ENCODE results near the gene ARHGAP10. TPM values are rescaled to one million over a fixed set of nuclear protein-coding genes. Genes with fewer than 3 reads are reported as not detected.
A peak's percentile ranks its signal among the peaks of the same experiment; 100 is the strongest.

ARHGAP10 gene
- total RNA-seq, 1 experiment from 2014 or later = 9.7 TPM

DNA sequence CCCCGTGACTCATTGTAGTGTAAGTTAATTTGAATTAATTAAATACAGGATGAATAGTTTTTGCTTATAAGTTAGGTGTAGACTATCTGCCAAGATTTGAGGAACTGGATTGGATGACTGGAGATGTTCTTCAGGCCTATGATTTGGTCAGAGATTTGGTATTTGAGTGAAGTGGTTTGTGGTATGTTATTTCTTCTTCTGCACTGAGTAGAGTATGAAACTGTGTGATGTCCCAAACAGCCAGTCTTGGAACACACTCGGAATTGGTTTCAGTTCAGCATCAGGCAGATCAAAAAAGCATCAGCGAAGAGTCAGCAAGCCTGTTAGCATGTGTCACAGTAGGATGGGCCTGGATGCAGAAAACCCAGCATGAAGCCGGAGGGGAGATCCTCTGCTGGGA is 294.1 kb downstream of the ARHGAP10 start:
- peak; percentile 21 for DNase-seq
- Histone ChIP-seq H3K36me3 (replicated peaks; ENCODE audit: control insufficient read depth, insufficient read depth, low read length) (no peaks in the 10 kb centered on the region), H3K4me3 (ENCODE audit: insufficient read depth, low read depth, low read length) (no peak overlapping the region), H3K27me3 (ENCODE audit: control insufficient read depth, insufficient read depth, low read length) (no peaks in the 10 kb centered on the region)

GRCh38 chr4:148027201-148027600 is 295.3 kb downstream of the ARHGAP10 start:
- H3K36me3 ChIP-seq (replicated peaks; ENCODE audit: control insufficient read depth, insufficient read depth, low read length) = no peaks in the 10 kb centered on the region
- H3K4me3 ChIP-seq (ENCODE audit: insufficient read depth, low read depth, low read length) = no peak overlapping the region
- no peaks in the 10 kb centered on the region for H3K27me3 ChIP-seq (ENCODE audit: control insufficient read depth, insufficient read depth, low read length)
- no peak for DNase-seq

DNA sequence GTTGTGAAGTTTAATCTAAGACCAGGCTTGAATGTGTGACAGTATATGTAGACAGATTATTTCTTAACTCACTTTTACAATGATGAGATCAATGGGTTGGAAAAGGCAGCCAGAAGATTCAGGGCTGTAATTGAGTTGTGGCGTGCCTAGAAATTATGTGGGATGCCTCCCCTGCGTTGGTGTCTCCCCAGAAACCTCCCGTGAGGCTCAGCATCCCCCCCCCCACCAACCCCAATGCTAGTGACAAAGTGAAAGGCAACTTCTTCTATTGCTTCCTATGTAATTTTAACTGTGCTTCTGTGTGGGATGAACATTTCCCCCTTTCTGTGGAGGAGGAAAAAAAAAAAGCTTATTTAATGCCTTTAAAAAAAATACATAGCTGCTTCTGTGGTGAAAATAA is 297.9 kb downstream of the ARHGAP10 start:
- no peaks in the 10 kb centered on the region for H3K27me3 ChIP-seq (ENCODE audit: control insufficient read depth, insufficient read depth, low read length)
- H3K36me3 ChIP-seq (replicated peaks; ENCODE audit: control insufficient read depth, insufficient read depth, low read length) = no peaks in the 10 kb centered on the region
- no peak for DNase-seq
- no peak overlapping the region for H3K4me3 ChIP-seq (ENCODE audit: insufficient read depth, low read depth, low read length)

GRCh38 chr4:148030193-148030873 is 298.4 kb downstream of the ARHGAP10 start:
- no peak for DNase-seq
- Histone ChIP-seq H3K27me3 (ENCODE audit: control insufficient read depth, insufficient read depth, low read length) (no peaks in the 10 kb centered on the region), H3K36me3 (replicated peaks; ENCODE audit: control insufficient read depth, insufficient read depth, low read length) (no peaks in the 10 kb centered on the region), H3K4me3 (ENCODE audit: insufficient read depth, low read depth, low read length) (no peak overlapping the region)

- H3K4me3 ChIP-seq (ENCODE audit: insufficient read depth, low read depth, low read length) = no peak overlapping the region
- no peak for DNase-seq
- H3K27me3 ChIP-seq (ENCODE audit: control insufficient read depth, insufficient read depth, low read length) = no peaks in the 10 kb centered on the region
- no peaks in the 10 kb centered on the region for H3K36me3 ChIP-seq (replicated peaks; ENCODE audit: control insufficient read depth, insufficient read depth, low read length)
Measured at GRCh38 chr4:148034813-148035212, 302.9 kb downstream of the ARHGAP10 start.

DNA sequence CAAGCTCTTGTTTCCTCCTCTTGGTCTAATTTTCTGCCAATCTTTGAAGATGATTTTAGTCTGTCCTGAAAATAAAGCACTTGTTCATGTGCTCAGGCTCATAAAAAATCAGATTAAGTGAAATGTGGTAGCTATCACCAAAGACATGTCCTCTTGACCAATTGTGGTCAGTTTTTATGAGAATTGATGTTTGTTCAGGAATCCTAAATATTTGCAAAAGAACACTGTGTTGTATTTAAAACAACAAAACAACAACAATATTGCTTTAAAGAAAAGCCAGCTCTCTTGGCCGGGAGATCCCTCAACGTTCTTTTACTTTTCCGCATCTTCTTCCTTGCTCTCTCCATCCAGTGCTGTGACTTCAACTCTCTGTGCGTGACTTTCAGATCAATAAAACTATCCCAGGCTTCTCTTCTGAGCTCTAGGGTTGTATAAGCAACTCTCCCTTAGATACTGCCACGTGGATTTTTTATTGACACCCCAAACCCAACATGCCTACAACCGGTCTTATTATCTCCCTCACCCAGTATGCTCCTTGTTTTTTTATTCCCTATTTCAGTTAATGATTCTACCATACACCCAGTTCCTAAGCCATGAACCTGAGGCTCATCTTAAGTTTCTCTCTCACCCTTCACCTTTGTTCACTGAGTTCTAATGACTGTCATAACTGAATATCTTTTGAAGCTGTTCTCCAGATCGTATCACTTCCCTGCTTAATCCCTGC is 309.9 kb downstream of the ARHGAP10 start:
- DNase-seq = no peak
- Histone ChIP-seq H3K27me3 (ENCODE audit: control insufficient read depth, insufficient read depth, low read length) (no peaks in the 10 kb centered on the region), H3K4me3 (ENCODE audit: insufficient read depth, low read depth, low read length) (no peak overlapping the region), H3K36me3 (replicated peaks; ENCODE audit: control insufficient read depth, insufficient read depth, low read length) (no peaks in the 10 kb centered on the region)

DNA sequence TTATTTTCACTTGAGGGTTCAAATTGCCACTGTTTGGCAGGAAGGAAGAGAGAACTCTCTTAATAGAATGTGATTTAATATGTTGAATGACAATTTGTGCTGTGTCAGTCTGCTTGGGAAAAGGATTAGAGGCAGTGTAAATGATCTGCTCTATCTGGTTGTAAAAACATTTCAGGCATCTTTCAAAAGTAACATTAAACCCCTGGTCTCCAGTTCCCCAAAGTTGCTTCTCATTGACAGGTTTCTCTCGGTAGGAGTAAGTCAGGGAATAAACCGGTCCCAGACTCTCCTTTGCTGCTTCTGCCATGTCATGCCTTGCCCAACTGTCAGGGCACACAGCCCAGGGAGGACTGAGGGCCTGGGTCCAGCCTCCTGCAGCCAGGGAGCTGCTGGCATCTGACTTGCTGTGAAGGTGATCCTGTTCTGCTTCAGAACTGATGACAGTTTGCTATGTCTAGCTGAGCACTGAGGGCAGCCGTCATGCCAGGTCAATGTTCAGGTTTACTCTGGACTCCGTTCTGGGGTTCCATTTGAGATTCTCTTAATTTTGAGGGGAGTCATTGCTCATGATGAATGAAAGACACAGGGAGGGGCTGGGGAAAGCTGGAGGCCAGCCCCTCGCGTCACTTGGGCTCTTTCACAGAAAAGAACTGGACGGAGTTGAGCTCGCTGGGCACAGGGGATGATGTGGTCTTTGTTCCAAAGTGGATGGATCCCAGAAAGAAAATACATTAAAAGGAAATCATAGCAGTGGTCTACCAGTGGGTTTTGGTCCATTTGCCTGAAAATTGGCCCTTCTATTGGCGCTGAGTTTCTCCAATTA is 312.4 kb downstream of the ARHGAP10 start:
- Histone ChIP-seq H3K27me3 (ENCODE audit: control insufficient read depth, insufficient read depth, low read length) (no peaks in the 10 kb centered on the region), H3K4me3 (ENCODE audit: insufficient read depth, low read depth, low read length) (no peak overlapping the region), H3K36me3 (replicated peaks; ENCODE audit: control insufficient read depth, insufficient read depth, low read length) (no peaks in the 10 kb centered on the region)
- no peak for DNase-seq

GRCh38 chr4:148044912-148045352 is 313.0 kb downstream of the ARHGAP10 start:
- no peaks in the 10 kb centered on the region for H3K27me3 ChIP-seq (ENCODE audit: control insufficient read depth, insufficient read depth, low read length)
- H3K4me3 ChIP-seq (ENCODE audit: insufficient read depth, low read depth, low read length) = no peak overlapping the region
- no peaks in the 10 kb centered on the region for H3K36me3 ChIP-seq (replicated peaks; ENCODE audit: control insufficient read depth, insufficient read depth, low read length)
- DNase-seq = no peak

GRCh38 chr4:148048598-148048997 is 316.7 kb downstream of the ARHGAP10 start:
- H3K27me3 ChIP-seq (ENCODE audit: control insufficient read depth, insufficient read depth, low read length) = no peaks in the 10 kb centered on the region
- no peak overlapping the region for H3K4me3 ChIP-seq (ENCODE audit: insufficient read depth, low read depth, low read length)
- no peak for DNase-seq
- H3K36me3 ChIP-seq (replicated peaks; ENCODE audit: control insufficient read depth, insufficient read depth, low read length) = no peaks in the 10 kb centered on the region

DNA sequence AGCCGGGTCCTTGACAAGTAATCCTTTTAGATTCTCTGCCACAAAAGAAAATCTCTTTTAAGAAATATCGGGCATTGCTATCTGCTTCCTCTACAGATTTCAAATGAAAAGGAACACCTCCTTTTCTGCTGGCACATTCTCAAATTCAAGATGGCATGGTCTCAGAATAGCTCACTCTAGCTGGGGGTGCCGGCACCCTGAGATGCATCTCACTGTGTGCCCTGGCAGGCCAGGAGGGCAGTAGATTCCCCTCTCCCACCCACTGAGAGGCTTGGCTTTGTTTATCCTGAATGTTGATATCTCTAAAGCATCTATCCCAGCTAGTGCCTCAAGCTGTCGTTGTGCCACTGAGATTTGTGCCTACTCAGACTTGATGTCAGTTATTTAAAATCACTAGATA is 319.5 kb downstream of the ARHGAP10 start:
- H3K36me3 ChIP-seq (replicated peaks; ENCODE audit: control insufficient read depth, insufficient read depth, low read length) = no peaks in the 10 kb centered on the region
- no peaks in the 10 kb centered on the region for H3K27me3 ChIP-seq (ENCODE audit: control insufficient read depth, insufficient read depth, low read length)
- DNase-seq = no peak
- no peak overlapping the region for H3K4me3 ChIP-seq (ENCODE audit: insufficient read depth, low read depth, low read length)

DNA sequence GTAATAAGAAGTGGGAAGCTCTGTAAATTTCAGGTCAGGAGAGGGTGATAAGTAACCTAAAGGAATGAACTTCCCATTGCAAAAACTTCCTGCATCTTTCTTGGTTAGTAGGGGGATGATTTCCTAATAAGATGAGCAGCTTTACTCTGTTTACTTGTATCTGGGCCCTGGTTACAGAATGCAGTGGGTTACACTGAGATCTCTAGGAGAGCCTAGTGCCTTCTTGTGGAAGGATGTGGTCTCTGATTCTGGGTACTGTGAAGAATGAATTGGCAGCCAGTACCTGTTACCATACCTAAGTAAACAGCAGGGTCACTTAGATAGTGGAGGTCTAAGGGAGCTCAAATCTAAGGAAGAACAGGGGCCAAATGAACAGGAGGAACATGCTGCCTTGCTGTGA is 320.6 kb downstream of the ARHGAP10 start:
- H3K4me3 ChIP-seq (ENCODE audit: insufficient read depth, low read depth, low read length) = no peak overlapping the region
- no peaks in the 10 kb centered on the region for H3K36me3 ChIP-seq (replicated peaks; ENCODE audit: control insufficient read depth, insufficient read depth, low read length)
- no peaks in the 10 kb centered on the region for H3K27me3 ChIP-seq (ENCODE audit: control insufficient read depth, insufficient read depth, low read length)
- DNase-seq = no peak

GRCh38 chr4:148053298-148054003 is 321.6 kb downstream of the ARHGAP10 start:
- no peak for DNase-seq
- no peaks in the 10 kb centered on the region for H3K36me3 ChIP-seq (replicated peaks; ENCODE audit: control insufficient read depth, insufficient read depth, low read length)
- no peaks in the 10 kb centered on the region for H3K27me3 ChIP-seq (ENCODE audit: control insufficient read depth, insufficient read depth, low read length)
- H3K4me3 ChIP-seq (ENCODE audit: insufficient read depth, low read depth, low read length) = no peak overlapping the region

DNA sequence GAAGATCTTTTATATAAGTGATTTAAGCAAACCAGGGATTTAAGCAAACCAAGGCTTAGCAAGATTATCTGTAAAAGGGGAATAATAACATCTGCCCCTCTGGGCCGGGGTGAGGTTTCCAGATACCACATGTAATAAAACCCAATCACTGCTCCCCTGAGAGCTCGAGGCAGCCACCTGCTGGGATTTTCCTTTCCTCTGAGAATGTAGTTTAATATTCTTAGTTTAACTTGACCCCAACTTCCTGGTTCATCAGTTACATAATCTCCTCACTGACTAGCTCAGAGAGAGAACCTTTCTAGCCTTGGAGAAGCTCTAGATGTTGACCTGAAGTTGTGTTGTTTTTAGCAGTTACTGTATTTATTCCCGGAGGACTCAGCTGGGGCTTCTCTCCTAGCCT is 322.4 kb downstream of the ARHGAP10 start:
- DNase-seq = no peak
- H3K36me3 ChIP-seq (replicated peaks; ENCODE audit: control insufficient read depth, insufficient read depth, low read length) = no peaks in the 10 kb centered on the region
- no peak overlapping the region for H3K4me3 ChIP-seq (ENCODE audit: insufficient read depth, low read depth, low read length)
- H3K27me3 ChIP-seq (ENCODE audit: control insufficient read depth, insufficient read depth, low read length) = no peaks in the 10 kb centered on the region

DNA sequence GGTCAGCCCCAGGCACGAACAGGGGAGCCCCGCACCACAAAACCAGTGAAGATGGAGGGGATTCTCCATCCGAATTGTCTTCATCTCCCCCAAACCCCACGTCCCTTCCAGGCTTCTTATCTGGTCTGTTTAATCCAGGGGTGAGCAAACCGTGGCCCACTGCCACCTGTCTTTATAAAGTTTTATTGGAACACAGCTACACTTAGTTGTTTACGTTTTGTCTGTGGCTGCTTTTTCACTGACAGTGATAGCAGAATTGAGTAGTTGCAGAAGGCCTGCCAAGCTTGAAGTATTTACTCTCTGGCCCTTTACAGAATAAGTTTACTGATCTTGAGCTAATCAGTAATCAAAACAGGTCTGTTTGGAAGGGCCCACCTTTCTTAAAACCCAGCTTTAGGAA is 324.0 kb downstream of the ARHGAP10 start:
- Histone ChIP-seq H3K27me3 (ENCODE audit: control insufficient read depth, insufficient read depth, low read length) (no peaks in the 10 kb centered on the region), H3K4me3 (ENCODE audit: insufficient read depth, low read depth, low read length) (no peak overlapping the region), H3K36me3 (replicated peaks; ENCODE audit: control insufficient read depth, insufficient read depth, low read length) (no peaks in the 10 kb centered on the region)
- DNase-seq = no peak
